NCI-H69 (cell line): Measurements from ENCODE around the gene PFN2.
A peak's percentile ranks its signal among the peaks of the same experiment; 100 is the strongest.
"Not testable (repeated sequence)": the region's sequence is repeated elsewhere in the genome, so short reads cannot be mapped to it uniquely, and the experiment has no call there.

Source experiments
- DNase-seq: peaks from one replicate; lab custom pipeline; 2025; lab: John Stamatoyannopoulos, UW

Gene PFN2, protein sequence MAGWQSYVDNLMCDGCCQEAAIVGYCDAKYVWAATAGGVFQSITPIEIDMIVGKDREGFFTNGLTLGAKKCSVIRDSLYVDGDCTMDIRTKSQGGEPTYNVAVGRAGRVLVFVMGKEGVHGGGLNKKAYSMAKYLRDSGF

DNA sequence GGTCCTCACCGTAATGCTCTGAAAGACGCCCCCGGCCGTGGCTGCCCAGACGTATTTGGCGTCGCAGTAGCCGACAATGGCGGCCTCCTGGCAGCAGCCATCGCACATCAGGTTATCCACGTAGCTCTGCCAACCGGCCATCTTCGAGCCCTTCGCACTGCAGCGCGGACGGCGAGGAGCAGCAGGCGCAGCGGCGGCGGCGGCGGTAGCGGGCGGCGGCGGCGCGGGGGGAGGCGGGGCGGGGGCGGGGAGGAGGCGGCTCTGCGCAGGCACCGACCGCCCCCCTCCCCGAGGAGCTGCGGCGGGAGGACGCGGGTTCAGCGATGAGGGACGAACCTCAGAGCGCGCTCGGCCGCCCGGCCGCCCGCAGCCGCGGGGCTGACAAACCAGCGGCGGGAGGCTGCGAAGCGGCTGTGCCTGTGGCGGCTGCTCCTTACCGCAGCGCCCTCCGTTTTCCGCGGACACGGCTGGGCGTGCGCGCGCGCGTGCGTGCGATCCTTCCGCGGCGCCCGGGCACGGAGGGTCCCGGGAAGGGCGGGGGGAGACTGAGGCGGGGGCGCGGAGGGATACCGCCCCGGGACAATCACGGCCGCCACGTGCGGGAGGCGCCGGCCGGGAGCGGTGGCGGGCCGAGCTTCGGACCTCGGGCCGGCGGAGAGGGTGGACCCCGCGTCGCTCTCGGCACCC is at the start of gene PFN2:
Gene PFN2, minus strand, starts transcription at position 180 of the 687 bp plus-strand sequence. Its CDS starts 39 bp downstream, at position 141.
- DNase-seq: peak; percentile 93

DNA sequence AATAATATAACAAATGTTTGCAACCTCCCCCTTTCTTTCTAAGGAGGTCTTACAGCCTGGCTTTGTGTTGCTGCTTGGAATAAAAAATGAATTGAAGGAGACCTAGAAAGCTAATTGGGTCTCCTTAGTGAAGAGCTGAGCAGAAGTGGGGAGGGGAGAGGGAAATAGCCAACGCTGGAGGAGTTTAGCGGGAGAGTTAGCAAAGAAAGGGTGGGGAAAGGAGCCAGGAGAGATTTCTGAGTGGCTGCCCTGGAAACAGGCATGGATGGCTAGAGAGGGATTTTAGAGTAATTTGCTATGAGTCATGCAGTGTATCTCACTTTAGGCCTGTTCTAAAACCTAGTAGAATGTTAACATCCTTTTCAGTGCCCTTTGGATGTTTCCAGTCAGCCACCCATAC is 45.2 kb upstream of the PFN2 start:
- no peak for DNase-seq

DNA sequence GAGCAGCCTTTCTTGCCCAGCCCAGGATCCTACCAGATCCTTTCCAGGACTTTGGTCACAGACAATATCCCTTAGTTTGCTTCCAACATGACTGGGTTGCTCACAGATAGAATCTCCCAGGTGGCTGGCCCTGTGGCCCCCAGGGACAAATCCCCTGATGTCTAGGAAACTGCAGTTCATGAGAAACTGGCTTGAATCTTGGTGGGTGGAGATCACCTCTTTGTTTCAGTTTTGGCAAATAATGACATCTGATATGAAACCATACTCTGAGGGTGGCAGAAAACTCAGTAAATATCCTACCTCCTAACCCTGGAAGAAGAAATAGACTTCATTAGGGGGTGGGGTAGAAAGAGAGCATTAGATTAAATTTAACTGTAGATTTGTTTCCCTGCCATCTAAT is 44.1 kb upstream of the PFN2 start:
- DNase-seq: peak; percentile 34

DNA sequence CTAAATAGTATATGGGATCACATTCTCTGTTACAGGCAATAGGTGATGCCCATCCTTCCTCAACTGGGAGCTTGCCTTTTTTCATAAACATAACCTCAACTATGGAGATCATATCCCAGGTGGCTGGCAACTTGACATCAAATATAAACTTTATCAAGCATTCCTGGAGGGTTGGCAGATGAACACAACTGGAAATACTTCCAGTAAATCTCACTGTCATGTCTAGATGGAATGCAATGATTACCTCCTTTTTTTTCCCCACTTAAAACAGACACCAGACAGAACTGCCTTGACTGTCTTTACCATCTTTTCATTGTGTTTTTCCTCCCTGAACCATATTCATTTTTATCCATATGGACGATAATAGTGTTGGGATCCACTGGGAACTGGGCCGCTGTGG is 43.1 kb upstream of the PFN2 start:
- no peak for DNase-seq

DNA sequence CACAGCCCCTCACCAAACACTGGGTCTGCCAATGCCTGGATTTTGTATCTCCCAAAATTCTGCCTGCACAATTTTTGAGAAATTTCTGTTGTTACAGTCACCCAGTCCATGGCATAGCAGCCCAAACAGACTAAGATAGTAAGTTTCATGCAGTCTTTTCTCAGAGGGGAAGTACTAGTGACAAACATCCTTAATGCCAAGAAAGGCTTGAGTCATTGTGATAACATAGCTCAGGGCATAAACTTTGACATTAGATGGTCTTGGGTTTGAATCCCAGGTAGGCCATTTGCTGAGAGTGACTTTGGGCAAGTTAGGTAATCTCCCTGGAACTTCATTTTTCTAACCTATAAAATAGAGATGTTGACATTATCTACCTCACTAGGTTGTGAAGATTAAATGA is 36.1 kb upstream of the PFN2 start:
- no peak for DNase-seq

DNA sequence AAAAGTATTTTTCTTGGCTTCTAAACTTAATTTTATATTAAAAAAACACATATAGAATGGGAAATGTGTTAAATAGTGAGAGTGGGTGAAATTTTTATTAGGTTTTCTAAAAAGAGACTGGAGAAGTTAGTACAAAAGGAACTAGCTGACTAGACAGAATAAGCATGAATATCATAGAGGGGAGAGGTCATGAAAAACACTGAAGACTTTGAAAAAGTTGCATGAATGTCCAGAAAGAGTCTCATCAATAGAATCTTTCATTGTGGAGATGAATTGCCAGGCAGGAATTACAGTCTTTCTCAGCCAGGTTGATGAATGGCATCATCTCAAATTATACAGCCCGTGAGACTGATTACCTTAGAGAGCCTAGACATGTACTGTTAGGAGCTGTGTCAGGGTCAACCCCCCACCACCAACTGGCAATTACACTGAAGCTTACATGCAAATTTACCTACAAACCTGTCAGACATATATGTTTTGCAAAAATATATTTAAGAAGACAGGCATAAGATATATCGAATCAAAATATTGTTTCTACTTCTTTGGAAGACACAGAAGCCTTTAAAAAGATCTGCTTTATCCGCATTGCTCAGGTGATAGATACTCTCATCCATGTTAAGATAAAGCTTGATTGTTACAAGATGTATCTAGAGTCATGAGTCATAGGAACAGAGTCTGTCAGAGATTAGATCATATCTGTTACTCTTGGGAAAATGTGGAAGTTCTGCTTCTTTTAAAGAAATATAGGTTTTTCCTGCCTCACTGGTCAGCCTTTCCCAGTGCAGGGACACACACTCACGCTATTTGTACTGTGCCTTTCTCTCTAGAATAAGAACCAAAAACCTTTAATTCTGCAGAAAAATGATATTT is 34.8 kb upstream of the PFN2 start:
- DNase-seq: peak; percentile 22

DNA sequence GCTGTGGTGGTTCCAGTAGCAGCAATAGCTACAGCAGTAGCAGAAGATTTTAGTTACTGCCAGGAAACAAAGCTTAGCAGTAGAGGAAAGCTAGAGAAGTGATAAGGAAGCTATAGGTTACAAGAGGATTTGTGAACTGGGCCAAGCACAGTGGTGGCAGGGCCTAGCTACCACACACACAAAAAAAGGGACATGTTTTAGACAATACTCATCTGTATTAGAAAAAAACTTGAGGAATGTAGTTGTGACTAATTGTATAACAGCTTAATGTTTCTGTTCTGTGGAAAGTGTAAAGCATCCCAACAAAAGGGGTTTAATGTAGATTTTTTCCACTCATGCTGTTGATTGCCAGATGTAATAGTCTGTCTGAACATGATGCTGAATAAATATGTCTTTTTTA is 29.9 kb upstream of the PFN2 start:
- DNase-seq: no peak

DNA sequence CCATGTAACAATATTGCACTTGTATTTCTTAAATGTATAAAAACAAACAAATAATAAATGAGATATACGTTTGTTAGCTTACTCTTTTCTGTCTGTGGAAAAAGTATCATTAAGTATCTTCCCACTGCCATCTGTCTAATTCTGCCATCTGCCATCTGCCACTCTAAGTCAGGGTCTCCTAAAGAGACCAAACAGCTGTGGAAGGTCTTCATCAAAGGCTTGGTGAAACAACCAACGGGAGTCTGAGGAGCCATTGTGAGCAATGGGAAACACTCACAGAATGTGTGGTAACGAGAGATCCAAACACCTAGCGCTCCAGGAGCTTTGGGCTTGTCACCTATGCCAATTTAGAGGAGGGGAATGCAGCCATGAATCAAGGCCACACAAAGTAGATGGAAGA is 28.7 kb upstream of the PFN2 start:
- peak; percentile 8 for DNase-seq

DNA sequence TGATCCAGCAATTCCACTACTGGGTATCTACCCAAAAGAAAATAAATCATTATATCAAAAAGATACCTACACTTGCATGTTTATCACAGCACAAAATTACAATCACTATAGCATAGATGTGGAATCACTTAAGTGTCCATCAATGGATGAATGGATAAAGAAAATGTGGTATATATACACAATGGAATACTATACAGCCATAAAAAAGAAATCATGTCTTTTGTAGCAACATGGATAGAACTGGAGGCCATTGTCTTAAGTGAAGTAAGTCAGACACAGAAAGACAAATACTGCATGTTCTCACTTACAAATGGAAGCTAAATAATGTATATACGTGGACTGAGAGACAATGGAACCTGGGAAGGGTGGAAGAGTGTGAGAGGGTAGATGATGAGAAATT is 28.3 kb upstream of the PFN2 start:
- no peak for DNase-seq

DNA sequence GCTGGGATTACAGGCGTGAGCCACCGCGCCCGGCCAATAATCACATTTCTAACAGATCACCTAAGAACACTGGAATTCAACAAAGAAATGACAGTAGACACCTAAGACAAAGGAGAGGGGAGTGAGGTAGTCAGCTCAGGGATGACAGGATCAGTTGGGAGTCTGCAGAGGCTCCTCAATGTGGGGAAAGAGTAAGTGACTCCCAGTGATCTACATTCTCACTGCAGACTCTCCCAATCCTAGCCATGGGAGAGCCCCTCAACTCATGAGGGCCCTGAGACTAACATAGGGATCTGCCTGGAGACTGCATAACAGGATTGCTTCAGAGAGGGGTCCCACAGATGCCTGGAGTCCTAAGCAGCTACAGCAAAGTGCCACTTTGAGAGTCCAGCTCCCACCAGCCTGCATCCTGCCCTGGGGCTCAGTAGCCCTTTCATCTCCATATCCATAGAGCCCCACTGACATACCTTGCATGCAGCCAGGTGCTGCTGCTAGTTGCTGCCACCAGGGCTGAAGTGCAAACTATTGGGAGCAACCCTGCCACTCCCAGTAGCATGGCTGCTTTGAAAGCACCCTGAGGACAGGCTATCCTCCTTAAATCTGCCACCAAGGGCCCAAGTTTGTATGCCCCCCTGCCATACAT is 21.8 kb upstream of the PFN2 start:
- DNase-seq: no peak

DNA sequence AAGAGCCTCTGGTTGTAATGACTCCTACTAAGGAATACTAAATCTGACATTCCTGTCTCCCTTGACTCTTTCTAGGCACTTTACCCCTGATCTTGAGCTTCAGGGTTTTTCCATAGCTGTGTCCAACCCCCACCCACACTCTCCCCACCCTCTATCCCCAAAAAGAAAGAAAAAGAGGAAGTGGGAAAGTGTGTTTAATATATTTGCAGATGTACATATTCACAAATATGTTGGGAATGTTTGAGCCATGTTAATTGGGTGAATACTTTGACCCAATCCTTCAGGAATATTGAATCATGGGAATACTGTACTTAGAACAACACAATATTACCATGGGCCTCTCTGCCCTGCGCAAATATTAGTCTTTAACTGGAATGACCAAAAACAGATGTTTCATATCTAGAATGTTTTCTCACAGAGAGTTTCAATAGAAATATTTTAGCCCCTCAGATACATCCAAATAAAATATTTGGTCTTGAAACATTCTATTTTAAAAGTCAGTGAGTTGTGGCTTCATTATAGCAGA is 19.8 kb upstream of the PFN2 start:
- no peak for DNase-seq

DNA sequence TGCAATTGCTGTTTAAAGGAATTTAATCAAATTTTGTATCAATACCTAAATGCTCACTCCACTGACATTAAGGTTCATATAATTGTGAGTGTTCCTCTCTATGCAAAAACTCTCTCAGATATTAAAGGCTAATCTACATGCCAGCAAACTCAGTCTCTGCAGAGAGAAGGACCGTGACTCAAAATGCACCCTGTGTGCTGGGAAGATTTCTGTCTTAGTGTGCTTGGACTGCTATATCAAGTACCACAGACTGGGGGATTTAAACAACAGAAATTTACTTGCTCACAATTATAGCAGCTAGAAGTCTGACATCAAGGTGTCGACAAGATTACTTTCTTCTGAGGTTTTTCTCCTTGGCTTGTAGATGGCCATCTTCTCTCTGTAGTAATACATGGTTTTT is 18.6 kb upstream of the PFN2 start:
- peak; percentile 5 for DNase-seq

DNA sequence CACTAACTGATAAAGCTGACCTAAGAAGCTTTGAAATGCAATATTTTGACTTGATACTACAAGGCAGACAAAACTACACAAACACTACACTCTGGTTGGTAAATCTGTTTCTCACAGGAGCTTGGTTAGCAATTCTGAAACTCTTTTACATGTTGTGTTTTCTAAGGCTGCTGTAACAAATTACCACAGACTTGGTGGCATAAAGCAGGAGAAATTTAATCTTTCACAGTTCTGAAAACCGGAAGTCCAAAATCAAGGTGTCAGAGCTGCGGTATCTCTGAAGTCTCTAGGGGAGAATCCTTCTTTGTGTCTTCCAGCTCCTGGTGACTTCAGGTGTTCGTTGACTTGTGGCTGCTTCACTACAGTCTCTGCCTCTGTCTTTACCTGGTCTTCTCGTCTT is 12.9 kb upstream of the PFN2 start:
- DNase-seq: no peak

DNA sequence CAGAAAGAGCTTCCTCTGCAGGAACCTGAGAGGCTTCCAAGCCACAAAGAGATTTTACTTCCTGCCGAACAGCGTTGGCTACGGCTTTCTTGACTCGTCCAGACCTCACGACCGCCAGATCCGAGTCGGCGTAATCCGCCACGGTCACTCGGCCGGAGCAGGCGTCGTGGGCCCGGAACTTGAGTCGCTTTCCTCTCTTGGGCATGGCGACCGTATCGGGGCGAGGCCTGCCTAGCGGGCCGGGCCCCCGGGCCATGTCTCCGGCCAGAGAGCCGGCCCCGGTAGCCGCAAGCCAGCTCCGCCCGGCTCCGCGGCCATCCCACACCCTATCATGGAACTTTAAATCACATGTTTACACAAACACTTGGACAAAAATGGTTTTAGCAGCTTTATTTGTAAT is 12.4 kb upstream of the PFN2 start:
- not testable (repeated sequence) for DNase-seq

DNA sequence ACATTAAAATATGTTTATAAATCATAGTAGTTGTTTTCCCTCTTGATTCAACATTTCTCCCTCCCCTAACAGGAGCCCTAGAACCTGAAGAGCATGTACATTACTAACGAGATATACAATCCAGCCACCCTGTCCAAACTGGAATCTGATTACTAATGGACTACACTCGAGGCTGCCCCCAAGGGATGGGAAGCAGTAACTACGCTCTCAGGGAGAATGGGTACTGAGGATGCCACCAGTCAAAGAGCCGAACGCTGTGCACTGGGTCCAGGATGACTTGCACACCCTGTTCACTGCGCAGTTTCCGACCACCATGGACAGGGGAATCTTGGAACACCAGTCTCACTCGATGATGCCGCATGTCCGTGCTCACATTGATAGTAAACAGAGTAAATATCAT is 11.3 kb upstream of the PFN2 start:
- DNase-seq: not testable (repeated sequence)

DNA sequence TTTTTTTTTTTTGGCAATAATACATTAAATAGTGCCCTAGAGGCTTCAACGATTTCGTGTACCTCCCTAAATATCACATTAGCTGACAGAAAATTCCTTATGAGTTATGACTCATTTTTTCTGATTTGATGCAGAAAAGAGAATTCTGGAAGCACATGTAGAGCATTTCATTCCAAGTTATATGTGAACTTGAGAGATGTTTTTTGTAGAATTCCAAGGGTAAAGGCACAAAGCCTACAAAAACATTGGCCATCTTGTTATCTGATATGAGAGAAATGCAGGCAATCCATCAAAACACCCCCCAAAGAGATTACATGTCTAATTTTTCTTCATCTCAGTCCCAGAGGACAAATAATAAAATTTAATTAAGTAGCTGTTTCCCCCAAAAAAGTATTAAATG is 6.7 kb upstream of the PFN2 start:
- DNase-seq: no peak

DNA sequence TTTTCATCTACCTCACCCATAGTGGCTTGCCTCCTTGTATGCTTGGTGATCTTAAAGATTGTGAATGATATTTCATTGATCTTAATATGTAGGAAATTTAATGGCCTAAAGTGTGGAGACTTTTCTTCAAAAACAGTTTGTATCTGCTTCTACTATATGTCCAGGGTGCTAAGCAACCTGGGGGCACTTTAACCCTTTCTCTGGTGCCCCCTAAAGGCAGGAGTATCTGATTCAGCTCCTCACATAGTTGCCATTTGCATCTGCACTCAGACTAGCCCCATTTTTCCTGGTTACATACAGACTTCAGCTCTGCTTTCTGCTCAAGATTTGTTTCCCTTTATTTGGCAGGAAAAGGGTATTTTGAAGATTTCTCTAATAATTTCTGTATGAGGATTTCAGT is 5.2 kb upstream of the PFN2 start:
- peak; percentile 10 for DNase-seq

DNA sequence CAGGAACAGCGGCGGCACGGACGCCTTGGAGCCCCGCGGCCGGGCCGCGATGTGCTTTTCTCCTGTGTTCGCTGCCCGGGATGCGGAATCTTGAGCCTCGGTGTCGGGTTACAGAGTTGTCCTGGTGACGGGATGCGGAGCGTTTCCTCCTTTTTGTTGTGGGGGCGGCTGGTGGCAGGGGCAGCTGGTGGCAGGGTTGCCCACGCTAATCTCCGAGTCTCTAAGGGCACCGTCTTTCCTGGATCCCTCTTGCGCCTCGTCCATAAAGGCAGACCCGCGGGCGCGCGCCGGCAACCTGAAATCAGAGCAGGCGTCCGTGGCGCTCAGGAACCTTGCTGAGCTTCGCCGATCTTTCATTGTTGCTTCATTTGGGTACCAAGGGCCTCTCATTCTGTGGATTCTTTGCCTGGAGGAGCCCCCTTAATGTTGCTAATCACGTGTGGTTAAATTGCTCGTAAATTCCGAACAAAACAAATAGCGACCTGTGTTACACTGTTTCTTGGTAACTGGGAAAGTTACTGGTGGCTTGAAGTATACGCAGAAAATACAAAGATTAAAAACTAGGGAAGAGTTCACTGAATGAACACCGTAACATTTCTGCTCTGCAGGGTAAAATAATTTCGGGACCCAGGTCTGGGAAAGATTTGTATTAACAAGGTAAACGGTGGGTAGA is 844 bp upstream of the PFN2 start:
- DNase-seq: peak; percentile 92

DNA sequence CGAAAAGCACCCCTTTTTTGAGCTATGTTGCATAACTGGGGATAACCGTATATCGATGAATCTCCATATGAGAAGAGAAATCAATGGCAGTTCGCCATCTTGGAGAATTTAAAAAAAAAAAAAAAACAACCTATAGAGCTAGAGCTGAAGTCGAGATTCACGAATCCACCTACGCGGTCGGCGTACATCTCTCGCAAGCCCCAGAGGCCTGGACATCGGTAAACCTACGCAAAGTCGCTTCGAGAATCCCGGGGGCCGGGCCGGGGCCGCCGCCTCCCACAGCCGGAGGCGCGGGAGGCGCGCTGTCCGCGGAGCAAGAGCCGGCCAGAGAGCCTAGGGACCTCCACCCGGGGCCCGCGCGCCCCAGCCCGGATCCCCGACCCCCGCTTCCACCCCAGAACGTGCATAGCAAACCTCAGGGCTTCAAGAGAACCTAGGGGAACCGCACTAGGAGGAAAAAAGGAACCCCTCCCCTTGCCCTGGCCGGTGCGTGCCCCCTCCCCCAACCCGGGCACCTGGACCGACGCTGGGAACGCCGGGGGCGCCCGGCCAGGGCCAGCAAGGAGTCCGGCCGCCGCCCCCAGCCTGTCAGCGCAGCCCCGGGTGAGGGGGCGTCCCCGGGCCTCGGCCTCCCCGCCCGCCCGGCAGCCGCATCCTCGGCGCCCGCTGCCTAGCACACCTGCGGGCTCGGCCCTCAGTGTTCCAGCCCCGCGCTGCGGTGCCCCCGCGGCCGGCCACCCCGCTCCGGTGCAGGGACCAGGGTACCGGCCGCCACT is 567 bp downstream of the PFN2 start:
- DNase-seq: peak; percentile 68

DNA sequence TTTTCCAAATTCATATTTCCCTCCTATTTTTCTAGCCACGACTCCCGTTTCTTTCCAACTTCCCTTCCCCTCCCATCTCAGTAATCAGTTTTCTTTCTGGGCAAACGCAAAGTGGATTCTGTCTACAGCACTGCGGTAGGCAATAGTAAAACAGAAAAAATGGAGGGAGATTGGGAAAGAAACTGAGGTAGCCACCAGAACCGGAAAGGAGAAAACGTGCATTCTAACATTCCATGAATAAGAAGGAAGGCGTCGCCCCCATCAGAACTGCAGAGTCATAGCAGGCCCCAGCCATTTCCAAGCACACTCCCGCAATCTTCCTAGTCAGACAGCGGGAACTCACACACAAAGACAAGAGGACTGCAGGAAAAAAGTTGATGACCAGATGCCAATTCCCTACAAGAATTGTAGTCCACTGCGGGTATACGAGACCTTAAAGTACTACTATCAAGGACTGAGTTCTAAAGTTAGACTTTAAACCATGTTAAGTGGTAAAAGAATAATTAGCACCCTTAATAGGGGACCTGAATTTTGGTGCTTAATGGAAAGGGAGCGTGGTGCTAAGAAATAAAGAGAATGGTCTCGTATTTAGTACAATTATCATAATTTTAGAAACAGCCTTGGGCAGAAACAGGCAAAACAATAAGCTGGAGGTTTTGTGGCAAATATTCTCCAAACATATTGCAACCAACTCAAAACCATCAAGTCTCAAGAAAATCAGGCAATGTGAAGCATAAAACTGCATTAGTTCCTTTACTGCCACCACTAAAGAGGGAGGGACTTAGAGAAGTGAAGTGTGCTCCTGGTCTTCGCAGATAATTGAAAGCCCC is 1.4 kb downstream of the PFN2 start:
- peak; percentile 84 for DNase-seq
